HepG2 (cell line): ENCODE data around the gene EEF2. TPM values are rescaled to one million over a fixed set of nuclear protein-coding genes. Genes with fewer than 3 reads are reported as not detected.

Experiments used
- HIC2 ChIP-seq: sonication (generic); formaldehyde crosslinking; IDR thresholded peaks from 2 replicates; pipeline ENCODE4 v1.9.0; 2022; ENCODE audit warnings: low read depth, missing genetic modification reagents
- HMGXB4 ChIP-seq, 2 experiments: sonication (generic) in 1 of 2; formaldehyde crosslinking in 1 of 2; IDR thresholded peaks; 2 replicates each; pipeline versions ENCODE4 v1.4.0 to v1.6.1; 2018 to 2020; ENCODE audit warnings: missing genetic modification reagents in 2 of 2, borderline replicate concordance in 1 of 2, low read depth in 1 of 2, mild to moderate bottlenecking in 1 of 2, missing biosample characterization in 1 of 2
- HOXA5 ChIP-seq: sonication (generic); formaldehyde crosslinking; IDR thresholded peaks from 2 replicates; pipeline ENCODE4 v1.4.0; 2020; ENCODE audit warnings: missing genetic modification reagents
- JUNB ChIP-seq: sonication (generic); formaldehyde crosslinking; IDR thresholded peaks from 2 replicates; pipeline ENCODE4 v1.8.0; 2022; ENCODE audit warnings: missing genetic modification reagents, mild to moderate bottlenecking, borderline replicate concordance
- KAT7 ChIP-seq: IDR thresholded peaks from 2 replicates; pipeline ENCODE4 v1.6.1; 2018; ENCODE audit warnings: borderline replicate concordance, missing compliant biosample characterization
- MAFK ChIP-seq, 2 experiments: IDR thresholded peaks in 1 of 2; conservative IDR thresholded peaks in 1 of 2; 2 replicates each; pipeline ENCODE4 v1.6.1; 2011; ENCODE audit warnings: improper control_type of control experiment in 2 of 2, low read length in 2 of 2
- MAX ChIP-seq: IDR thresholded peaks from 2 replicates; pipeline ENCODE4 v1.6.1; 2012; ENCODE audit warnings: inconsistent platforms
- NFE2 ChIP-seq: sonication (generic); formaldehyde crosslinking; IDR thresholded peaks from 2 replicates; pipeline ENCODE4 v1.4.0; 2020; ENCODE audit warnings: missing genetic modification reagents
- POLR2G ChIP-seq: fragments of 200-400 bp; formaldehyde crosslinking; IDR thresholded peaks from 2 replicates; pipeline ENCODE4 v1.6.1; 2018; ENCODE audit warnings: mild to moderate bottlenecking, low read depth, low read length, moderate library complexity
- PRDM10 ChIP-seq: sonication (generic); formaldehyde crosslinking; IDR thresholded peaks from 2 replicates; pipeline ENCODE4 v1.4.0; 2020; ENCODE audit warnings: low read depth, missing genetic modification reagents
- RBFOX2 ChIP-seq: fragments of 200-400 bp; formaldehyde crosslinking; IDR thresholded peaks from 2 replicates; pipeline ENCODE4 v1.6.1; 2017; ENCODE audit warnings: low read depth, mild to moderate bottlenecking, low read length
- RNF219 ChIP-seq: sonication (generic); formaldehyde crosslinking; IDR thresholded peaks from 2 replicates; pipeline ENCODE4 v1.5.0; 2020; ENCODE audit warnings: mild to moderate bottlenecking, missing genetic modification reagents
- THYN1 ChIP-seq: sonication (generic); formaldehyde crosslinking; IDR thresholded peaks from 2 replicates; pipeline ENCODE4 v1.8.1; 2023; ENCODE audit warnings: low read depth, mild to moderate bottlenecking, moderate library complexity, missing genetic modification reagents, borderline replicate concordance
- YY1 ChIP-seq: IDR thresholded peaks from 2 replicates; pipeline ENCODE4 v1.6.1; 2011; ENCODE audit warnings: low read length, low read depth, moderate library complexity, mild to moderate bottlenecking; ENCODE audit not compliant: insufficient read depth, insufficient replicate concordance
- ZFAT ChIP-seq: sonication (generic); formaldehyde crosslinking; conservative IDR thresholded peaks from 2 replicates; pipeline ENCODE4 v1.8.1; 2023; ENCODE audit warnings: missing genetic modification reagents, inconsistent platforms
- ZNF101 ChIP-seq: sonication (generic); formaldehyde crosslinking; IDR thresholded peaks from 2 replicates; pipeline ENCODE4 v1.4.0; 2020; ENCODE audit warnings: mild to moderate bottlenecking, low read depth, missing genetic modification reagents, borderline replicate concordance
- ZNF232 ChIP-seq: sonication (generic); formaldehyde crosslinking; IDR thresholded peaks from 2 replicates; pipeline ENCODE4 v1.4.0; 2020; ENCODE audit warnings: missing genetic modification reagents, borderline replicate concordance
- polyA plus RNA-seq, 8 experiments: library from polyadenylated mRNA; depleted of rRNA in 3 of 8; stranded (reverse) in 7 of 8; unstranded in 1 of 8; fragments of >200 nt; fragmentation: Illumina TruSeq in 4 of 8; extraction: Trizol in 4 of 8; gene quantifications; 2 replicates each; pipeline versions ENCODE4 v1.2.1 to v1.2.3, GENCODE V29; 2011 to 2016; ENCODE audit warnings: low read depth in 4 of 8, missing spikeins in 1 of 8, mixed read lengths in 1 of 8; ENCODE audit not compliant: insufficient read depth in 1 of 8
- total RNA-seq, 5 experiments: library from RNA; depleted of rRNA; stranded (reverse); fragments of >200 nt; fragmentation: Illumina TruSeq; extraction: Trizol; gene quantifications; 2 replicates each; pipeline ENCODE4 v1.2.3, GENCODE V29; 2016; ENCODE audit warnings: low read depth in 1 of 5

Gene EEF2
- total and polyA plus RNA-seq, 2 of the 13 experiments (the other 11 are each of a cell fraction or from before 2014, with no cell fraction given): 1,441 to 1,777 TPM

GRCh38 chr19:3983936-3984583, 1.2 kb downstream of the EEF2 start (continued):
- TF ChIP-seq JUNB (no peak), ZNF232 (no peak), MAFK (conservative IDR thresholded peaks at IDR 0.05 in 1 of 2, IDR thresholded peaks at IDR 0.05 in 1 of 2; ENCODE audit: low read length in 2 of 2) (no peak), RBFOX2 (peak; percentile 62), THYN1 (no peak), YY1 (no peak), ZNF101 (CRISPR knock-in tag) (no peak), MAX (peak; percentile 83), HOXA5 (CRISPR knock-in tag) (no peak), HIC2 (CRISPR knock-in tag) (peak; percentile 89; the same call in 1 of the 2 replicates), PRDM10 (no peak), KAT7 (CRISPR knock-in tag) (0 out of 2 replicates have a peak, but pooled peaks have one; percentile 31), RNF219 (CRISPR knock-in tag) (no peak), HMGXB4 (CRISPR knock-in tag; IDR thresholded peaks at IDR 0.05; ENCODE audit: borderline replicate concordance in 1 of 2, low read depth in 1 of 2) (no peak), ZFAT (CRISPR knock-in tag) (no peak), NFE2 (CRISPR knock-in tag) (no peak), POLR2G (peak; percentile 45; the same call in 1 of the 2 replicates)
